ENCODE results near the gene RUNX3.

DNA sequence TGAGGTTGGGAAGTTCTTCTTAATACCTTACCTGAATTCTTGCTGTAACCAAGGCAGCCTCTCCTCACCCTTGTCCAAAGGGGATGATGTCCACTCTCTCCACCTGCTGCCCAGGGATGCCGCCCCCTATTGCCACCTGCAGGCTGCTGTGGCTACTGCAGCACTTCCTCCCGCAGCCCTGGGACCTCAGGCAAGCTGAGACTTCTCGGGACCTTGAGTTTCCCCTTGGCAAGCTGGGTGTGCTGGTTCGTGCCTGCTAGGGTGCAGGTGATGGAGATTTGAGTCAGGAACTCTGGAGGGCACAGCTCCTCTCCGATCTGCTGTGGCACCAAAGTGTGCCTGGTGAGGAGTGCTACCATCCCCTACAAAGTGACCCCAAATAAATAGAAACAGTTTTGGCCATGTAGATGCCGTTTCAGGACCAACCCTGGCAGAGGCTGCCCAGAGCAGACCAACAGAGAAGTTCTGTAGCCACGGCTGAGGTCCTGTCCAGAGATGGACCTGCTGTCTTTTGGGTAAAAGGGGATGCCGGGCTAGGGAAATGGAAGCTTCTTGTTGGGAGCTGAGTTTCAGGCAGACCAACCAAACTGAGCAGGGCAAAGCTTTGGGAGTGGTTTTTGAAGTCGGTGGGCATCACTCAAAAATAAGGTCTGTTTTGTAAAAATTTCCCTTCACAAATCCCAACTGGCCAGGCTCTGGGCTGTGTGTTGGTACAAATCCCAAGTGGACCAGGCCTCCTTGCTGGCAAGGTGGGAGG, 31.7 kb downstream of the RUNX3 start:
- TF ChIP-seq, protein P1, sequence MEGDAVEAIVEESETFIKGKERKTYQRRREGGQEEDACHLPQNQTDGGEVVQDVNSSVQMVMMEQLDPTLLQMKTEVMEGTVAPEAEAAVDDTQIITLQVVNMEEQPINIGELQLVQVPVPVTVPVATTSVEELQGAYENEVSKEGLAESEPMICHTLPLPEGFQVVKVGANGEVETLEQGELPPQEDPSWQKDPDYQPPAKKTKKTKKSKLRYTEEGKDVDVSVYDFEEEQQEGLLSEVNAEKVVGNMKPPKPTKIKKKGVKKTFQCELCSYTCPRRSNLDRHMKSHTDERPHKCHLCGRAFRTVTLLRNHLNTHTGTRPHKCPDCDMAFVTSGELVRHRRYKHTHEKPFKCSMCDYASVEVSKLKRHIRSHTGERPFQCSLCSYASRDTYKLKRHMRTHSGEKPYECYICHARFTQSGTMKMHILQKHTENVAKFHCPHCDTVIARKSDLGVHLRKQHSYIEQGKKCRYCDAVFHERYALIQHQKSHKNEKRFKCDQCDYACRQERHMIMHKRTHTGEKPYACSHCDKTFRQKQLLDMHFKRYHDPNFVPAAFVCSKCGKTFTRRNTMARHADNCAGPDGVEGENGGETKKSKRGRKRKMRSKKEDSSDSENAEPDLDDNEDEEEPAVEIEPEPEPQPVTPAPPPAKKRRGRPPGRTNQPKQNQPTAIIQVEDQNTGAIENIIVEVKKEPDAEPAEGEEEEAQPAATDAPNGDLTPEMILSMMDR (optimal IDR thresholded peaks at IDR 0.05 in 1 of 3, IDR thresholded peaks at IDR 0.05 in 1 of 3, conservative IDR thresholded peaks at IDR 0.05 in 1 of 3; ENCODE audit: extremely low read depth in 1 of 3, insufficient read depth in 2 of 3, low read length in 3 of 3) = peak; percentile 87 to 92 (median 92)
- no peak for TF ChIP-seq EZH2 (IDR thresholded peaks at IDR 0.05; ENCODE audit: low read length)

Measured in keratinocyte (primary cell).